GM23248 (cell line): Measurements from ENCODE around the gene LIN7C. TPM values are rescaled to one million over a fixed set of nuclear protein-coding genes. Genes with fewer than 3 reads are reported as not detected.

ENCODE experiments used
- DNase-seq: peaks from one replicate; pipeline ENCODE4 v3.0.0-alpha.2; 2015
- H2AFZ ChIP-seq: fragments of 200-600 bp; sonication (generic); 2 replicates; pipeline ENCODE4 v1.6.1; 2016; ENCODE audit warnings: antibody characterized with exemption
- H3F3A ChIP-seq: fragments of 200-600 bp; sonication (generic); 2 replicates; pipeline ENCODE4 v1.6.1; 2016; ENCODE audit warnings: mild to moderate bottlenecking, antibody characterized with exemption, mixed run types; ENCODE audit not compliant: insufficient read depth
- H3K27ac ChIP-seq: fragments of 200-600 bp; sonication (generic); 2 replicates; pipeline ENCODE4 v1.5.1; 2016; ENCODE audit warnings: mild to moderate bottlenecking
- H3K27me3 ChIP-seq: fragments of 200-600 bp; sonication (generic); replicated peaks from 2 replicates; pipeline ENCODE4 v1.6.1; 2016; ENCODE audit warnings: mild to moderate bottlenecking; ENCODE audit not compliant: insufficient read depth
- H3K36me3 ChIP-seq: fragments of 200-600 bp; sonication (generic); 2 replicates; pipeline ENCODE4 v1.6.1; 2016; ENCODE audit warnings: low read depth, mild to moderate bottlenecking
- H3K4me1 ChIP-seq: fragments of 200-600 bp; sonication (generic); 2 replicates; pipeline ENCODE4 v1.6.1; 2016; ENCODE audit warnings: mild to moderate bottlenecking; ENCODE audit not compliant: insufficient read depth
- H3K4me2 ChIP-seq: fragments of 200-600 bp; sonication (generic); one replicate; pipeline ENCODE4 v1.6.1; 2016; ENCODE audit warnings: mild to moderate bottlenecking; ENCODE audit not compliant: unreplicated experiment
- H3K4me3 ChIP-seq: fragments of 200-600 bp; sonication (generic); 2 replicates; pipeline ENCODE4 v1.5.1; 2016; ENCODE audit warnings: mild to moderate bottlenecking
- H3K79me2 ChIP-seq: fragments of 200-600 bp; sonication (generic); 2 replicates; pipeline ENCODE4 v1.6.1; 2016; ENCODE audit warnings: mild to moderate bottlenecking; ENCODE audit not compliant: insufficient read depth
- H3K9ac ChIP-seq: fragments of 200-600 bp; sonication (generic); 2 replicates; pipeline ENCODE4 v1.6.1; 2016; ENCODE audit warnings: mild to moderate bottlenecking
- H3K9me2 ChIP-seq: fragments of 200-600 bp; sonication (generic); 2 replicates; pipeline ENCODE4 v1.6.1; 2016; ENCODE audit warnings: mixed run types, mild to moderate bottlenecking, moderate library complexity; ENCODE audit not compliant: insufficient read depth
- H3K9me3 ChIP-seq: fragments of 200-600 bp; sonication (generic); one replicate; pipeline ENCODE4 v1.6.1; 2017; ENCODE audit warnings: low read depth
- H4K20me1 ChIP-seq: fragments of 200-600 bp; sonication (generic); 2 replicates; pipeline ENCODE4 v1.6.0; 2016; ENCODE audit not compliant: insufficient read depth
- EZH2 ChIP-seq: fragments of 200-600 bp; sonication (generic); IDR thresholded peaks from 2 replicates; pipeline ENCODE4 v1.6.1; 2018; ENCODE audit warnings: antibody characterized with exemption, mild to moderate bottlenecking; ENCODE audit not compliant: insufficient read depth, poor library complexity, severe bottlenecking
- EZH2phosphoT487 ChIP-seq: fragments of 200-600 bp; sonication (generic); IDR thresholded peaks from 2 replicates; pipeline ENCODE4 v1.6.1; 2018; ENCODE audit warnings: antibody characterized with exemption, moderate library complexity, mild to moderate bottlenecking, low read depth; ENCODE audit not compliant: insufficient read depth
- whole genome bisulfite sequencing, 2 experiments: methylation state at CpG; one replicate each; pipeline ENCODE4 v1.1.6; 2015 to 2017; ENCODE audit warnings: low lambda C conversion rate in 2 of 2, low coverage in 1 of 2; ENCODE audit errors: missing lambda C conversion rate in 2 of 2; 5-methylcytosine and 5-hydroxymethylcytosine counted together
- in situ Hi-C: fragments of 300-500 bp; cut with MboI; formaldehyde crosslinking; loops from 2 replicates; pipeline ENCODE4 v1.15.0; 2020
- microRNA-seq: library from miRNA; unstranded; fragments of <30 nt; microRNA quantifications from one replicate; pipeline ENCODE4, GENCODE V29; 2016; ENCODE audit warnings: borderline number of aligned reads
- polyA plus RNA-seq: library from polyadenylated mRNA; unstranded; fragments of >200 nt; fragmentation: Nextera tagmentation; extraction: Ambion mirVana; gene quantifications from 2 replicates; pipeline ENCODE4 v1.2.1, GENCODE V29; 2016
- small RNA-seq: library from RNA; depleted of rRNA; stranded (forward); fragments of <200 nt; gene quantifications from one replicate; pipeline ENCODE3, GENCODE V24; 2014; ENCODE audit warnings: low read depth, low replicate concordance
- total RNA-seq: library from RNA; depleted of rRNA; stranded (reverse); fragments of >200 nt; shearing (Covaris generic); gene quantifications from 2 replicates; pipeline ENCODE4 v1.2.3, GENCODE V29; 2014; rRNA removed

LIN7C gene
- total and polyA plus RNA-seq, 2 experiments from 2014 or later: 43.0 to 47.0 TPM

DNA sequence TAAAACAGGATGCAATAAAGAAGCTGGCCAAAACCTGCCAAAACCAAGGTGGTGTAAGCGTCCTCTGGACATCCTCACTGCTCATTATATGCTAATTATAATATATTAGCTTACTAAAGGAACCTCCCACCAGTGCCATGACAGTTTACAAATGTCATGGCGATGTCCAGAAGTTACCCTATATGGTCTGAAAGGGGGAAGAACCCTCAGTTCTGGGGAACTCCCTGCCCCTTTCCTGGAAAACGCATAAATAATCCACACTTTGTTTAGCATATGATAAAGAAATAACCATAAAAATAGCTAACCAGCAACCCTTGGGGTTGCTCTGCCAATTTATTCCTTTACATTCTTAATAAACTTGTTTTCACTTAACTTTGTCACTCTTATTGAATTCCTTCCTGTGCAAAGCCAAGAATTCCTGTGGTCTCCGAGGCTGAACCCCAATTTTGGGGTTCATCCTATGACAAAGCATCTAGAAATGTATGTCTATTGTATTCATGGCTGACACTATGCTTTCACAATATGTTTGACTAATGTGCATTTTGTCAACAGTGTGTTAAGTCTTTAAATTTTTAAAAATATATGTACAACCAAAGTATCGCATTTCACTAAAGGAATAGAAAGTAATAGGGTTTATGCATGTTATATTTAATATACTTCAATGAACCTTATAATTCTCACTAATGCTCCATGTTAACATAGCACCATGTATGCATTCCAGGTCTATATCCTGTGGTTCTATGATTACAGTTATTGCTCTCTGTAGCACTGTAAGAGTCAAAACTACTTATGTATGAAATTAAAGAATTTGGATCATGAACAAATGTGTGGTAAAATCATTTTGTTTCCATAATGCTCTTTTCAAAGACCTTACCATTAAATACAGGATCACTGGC is 59.0 kb downstream of the LIN7C start:
- H3K4me3 ChIP-seq: 0 out of 2 replicates have a peak overlapping the region, but pooled peaks have one; percentile 7
- no peaks in the 10 kb centered on the region for H3K27me3 ChIP-seq
- no peak overlapping the region for H2AFZ ChIP-seq
- H3K9me3 ChIP-seq: no peaks in the 10 kb centered on the region
- peak overlapping the region; percentile 27; the same call in 1 of the 2 replicates for H3K9ac ChIP-seq
- WGBS, 2 experiments: 66 to 73% methylated on average over 5 of the region's 5 CpGs
- peaks cover 11% of the 10 kb centered on the region; the same call in 1 of the 2 replicates for H4K20me1 ChIP-seq
- in situ Hi-C loops: no loop called here
- peaks cover 88% of the 10 kb centered on the region for H3K79me2 ChIP-seq
- peaks cover 42% of the 10 kb centered on the region for H3K4me1 ChIP-seq
- H3K36me3 ChIP-seq: no peaks in the 10 kb centered on the region
- H3K9me2 ChIP-seq: no peaks in the 10 kb centered on the region
- peak overlapping the region; percentile 52 for H3K4me2 ChIP-seq
- 0 out of 2 replicates have a peak, but pooled peaks have one; percentile 18 for TF ChIP-seq EZH2phosphoT487
- no peak for TF ChIP-seq EZH2
- DNase-seq: peak; percentile 84
- H3K27ac ChIP-seq: peak overlapping the region; percentile 66
- peaks cover 34% of the 10 kb centered on the region for H3F3A ChIP-seq

DNA sequence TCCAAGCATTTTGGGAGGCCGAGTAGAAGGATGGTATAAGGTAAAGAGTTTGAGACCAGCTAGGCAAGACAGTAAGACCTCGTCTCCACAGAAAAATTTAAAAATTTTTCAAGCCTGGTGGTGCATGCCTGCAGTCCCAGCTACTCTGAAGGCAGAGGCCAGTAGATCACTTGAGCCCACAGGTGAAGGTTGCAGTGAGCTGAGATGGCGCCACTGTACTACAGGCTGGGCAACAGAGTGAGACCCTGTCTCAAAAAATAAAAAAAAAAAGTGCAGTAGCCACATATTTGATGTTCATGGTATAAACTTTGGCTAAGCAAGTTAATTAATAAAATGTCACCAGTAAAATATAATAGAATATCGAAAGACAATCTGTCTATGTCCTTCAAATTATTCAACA is 60.9 kb downstream of the LIN7C start:
- no peak for DNase-seq
- Histone ChIP-seq H3F3A (peaks cover 16% of the 10 kb centered on the region), H2AFZ (no peak overlapping the region), H3K4me1 (peaks cover 24% of the 10 kb centered on the region), H3K79me2 (peaks cover 90% of the 10 kb centered on the region), H3K27me3 (no peaks in the 10 kb centered on the region), H3K9me2 (peaks cover 4% of the 10 kb centered on the region; the same call in 1 of the 2 replicates), H3K4me2 (no peak overlapping the region), H3K36me3 (no peaks in the 10 kb centered on the region), H3K9ac (no peak overlapping the region), H4K20me1 (peaks cover 11% of the 10 kb centered on the region; the same call in 1 of the 2 replicates), H3K4me3 (no peak overlapping the region), H3K27ac (no peak overlapping the region), H3K9me3 (no peaks in the 10 kb centered on the region)
- no peak for TF ChIP-seq EZH2
- TF ChIP-seq EZH2phosphoT487: no peak
- in situ Hi-C loops: no loop called here
- 93 to 99% methylated on average over 4 of the region's 4 CpGs for WGBS, 2 experiments

DNA sequence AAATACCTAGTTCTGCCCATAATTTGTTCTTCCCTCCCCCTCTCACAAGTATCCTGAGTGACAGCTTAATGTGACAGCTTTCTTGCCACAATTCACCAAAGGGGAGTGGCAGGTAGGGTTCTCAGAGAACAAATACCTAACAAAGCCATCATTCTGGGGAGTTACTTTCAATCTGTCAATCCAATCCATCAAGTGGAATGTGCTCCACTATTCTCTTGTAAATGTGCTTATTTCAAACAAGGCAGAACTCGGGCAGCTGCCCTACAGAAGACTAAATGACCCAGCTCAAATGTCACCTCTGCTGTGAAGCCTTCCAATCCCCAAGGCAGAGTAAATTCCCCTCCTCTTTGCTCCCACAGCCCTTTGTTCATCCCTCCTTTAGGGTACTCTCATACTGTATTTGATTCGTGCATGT is 61.8 kb downstream of the LIN7C start:
- Histone ChIP-seq H3K79me2 (peaks cover 90% of the 10 kb centered on the region), H3K4me1 (peaks cover 23% of the 10 kb centered on the region)

More for the DNA sequence above, 61.8 kb downstream of the LIN7C start:
- H3K4me2 ChIP-seq: no peak overlapping the region
- peaks cover 10% of the 10 kb centered on the region for H3F3A ChIP-seq
- peaks cover 11% of the 10 kb centered on the region; the same call in 1 of the 2 replicates for H4K20me1 ChIP-seq
- no peaks in the 10 kb centered on the region for H3K27me3 ChIP-seq
- in situ Hi-C loops: no loop called here
- H3K9ac ChIP-seq: no peak overlapping the region
- H3K4me3 ChIP-seq: no peak overlapping the region
- 80 to 87% methylated on average over 2 of the region's 2 CpGs for WGBS, 2 experiments
- H3K9me3 ChIP-seq: no peaks in the 10 kb centered on the region
- no peak for DNase-seq
- TF ChIP-seq EZH2phosphoT487 (no peak), EZH2 (no peak)
- no peaks in the 10 kb centered on the region for H3K36me3 ChIP-seq
- no peak overlapping the region for H3K27ac ChIP-seq
- H3K9me2 ChIP-seq: peaks cover 4% of the 10 kb centered on the region; the same call in 1 of the 2 replicates
- H2AFZ ChIP-seq: no peak overlapping the region

Small RNAs within 50 kb of the gene (microRNA-seq; reads per million reads assigned to microRNA genes)
- gene MIR8087: not detected

Small RNAs within 50 kb of the gene (small RNA-seq; reads per million reads assigned to genes)
- not detected for gene AC100771.1
- not detected for gene MIR8087
- not detected for gene RNA5SP339

Other genes starting within 250 kb of the LIN7C start
- 3.9 and 5.7 TPM in 2 replicates for gene CCDC34, start 143.6 kb downstream of the LIN7C start, total RNA-seq
- 7.8 and 8.1 TPM in 2 replicates for gene CCDC34, start 143.6 kb downstream of the LIN7C start, polyA plus RNA-seq
- gene LGR4, start 34.0 kb downstream of the LIN7C start, total RNA-seq: 58.6 and 59.2 TPM in 2 replicates
- 14.4 and 14.9 TPM in 2 replicates for gene LGR4, start 34.0 kb downstream of the LIN7C start, polyA plus RNA-seq
- 63.6 and 64.1 TPM in 2 replicates for gene BDNF, start 193.7 kb upstream of the LIN7C start, total RNA-seq
- gene BDNF, start 193.7 kb upstream of the LIN7C start, polyA plus RNA-seq: 58.1 and 59.7 TPM in 2 replicates